GDM1 (cell line): ENCODE data around the gene CC2D2B.

Experiments
- DNase-seq: peaks from one replicate; lab custom pipeline; 2025; lab: John Stamatoyannopoulos, UW

Gene CC2D2B

DNA sequence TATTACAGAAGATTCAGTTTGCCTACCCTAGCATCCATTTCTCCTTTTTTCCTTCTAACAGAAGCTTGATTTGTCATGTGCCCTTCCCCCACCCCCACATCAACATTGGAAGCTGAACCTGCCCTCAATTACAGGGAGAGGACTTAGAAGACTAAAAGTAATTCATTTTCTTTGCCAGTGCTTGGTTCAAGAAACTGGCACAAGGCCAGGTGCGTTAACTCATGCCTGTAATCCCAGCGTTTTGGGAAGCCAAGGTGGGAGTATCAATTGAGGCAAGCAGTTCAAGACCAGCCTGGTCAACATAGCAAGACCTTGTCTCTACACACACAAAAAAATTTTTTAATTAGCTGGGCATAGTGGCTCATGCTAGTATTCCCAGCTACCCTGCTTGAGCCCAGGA is 168.2 kb downstream of the CC2D2B start:
- DNase-seq = no peak

DNA sequence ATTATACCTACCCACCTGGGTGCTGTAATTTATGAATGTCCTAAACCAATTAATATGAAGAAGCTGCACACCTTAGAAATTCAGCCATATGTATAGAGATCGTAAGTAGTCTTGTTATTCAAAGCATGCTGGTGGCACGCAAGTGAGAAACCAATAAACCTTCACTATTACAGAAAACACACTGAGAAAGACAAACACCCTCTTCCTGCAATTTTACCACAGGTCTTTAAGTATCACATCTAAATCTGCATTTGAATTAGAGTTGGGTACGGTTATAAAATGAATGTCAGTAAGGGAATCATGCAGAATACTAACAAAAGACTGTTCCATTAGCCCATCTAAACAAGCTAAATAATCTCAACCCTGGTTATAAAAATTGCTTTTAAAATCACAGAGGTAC is 169.4 kb downstream of the CC2D2B start:
- DNase-seq = no peak

GRCh38 chr10:96082153-96082552 is 174.4 kb downstream of the CC2D2B start:
- no peak for DNase-seq
